GM20431 (cell line): ENCODE measurements around the gene ARHGAP24.
"Not testable (repeated sequence)": the region's sequence is repeated elsewhere in the genome, so short reads cannot be mapped to it uniquely, and the experiment has no call there.

Source experiments
- in situ Hi-C: fragments of 300-500 bp; cut with MseI, MboI; formaldehyde crosslinking; loops from one replicate; pipeline ENCODE4 v1.15.0; 2020; ENCODE audit warnings: low sequenced_read_pairs; ENCODE audit not compliant: unreplicated experiment

ARHGAP24 gene

GRCh38 chr4:85478576-85478975 lies 3.6 kb downstream of the ARHGAP24 start:
- in situ Hi-C loops, result no loop called here

GRCh38 chr4:85482010-85482738 lies 7.2 kb downstream of the ARHGAP24 start:
- in situ Hi-C loops, result no loop called here

DNA sequence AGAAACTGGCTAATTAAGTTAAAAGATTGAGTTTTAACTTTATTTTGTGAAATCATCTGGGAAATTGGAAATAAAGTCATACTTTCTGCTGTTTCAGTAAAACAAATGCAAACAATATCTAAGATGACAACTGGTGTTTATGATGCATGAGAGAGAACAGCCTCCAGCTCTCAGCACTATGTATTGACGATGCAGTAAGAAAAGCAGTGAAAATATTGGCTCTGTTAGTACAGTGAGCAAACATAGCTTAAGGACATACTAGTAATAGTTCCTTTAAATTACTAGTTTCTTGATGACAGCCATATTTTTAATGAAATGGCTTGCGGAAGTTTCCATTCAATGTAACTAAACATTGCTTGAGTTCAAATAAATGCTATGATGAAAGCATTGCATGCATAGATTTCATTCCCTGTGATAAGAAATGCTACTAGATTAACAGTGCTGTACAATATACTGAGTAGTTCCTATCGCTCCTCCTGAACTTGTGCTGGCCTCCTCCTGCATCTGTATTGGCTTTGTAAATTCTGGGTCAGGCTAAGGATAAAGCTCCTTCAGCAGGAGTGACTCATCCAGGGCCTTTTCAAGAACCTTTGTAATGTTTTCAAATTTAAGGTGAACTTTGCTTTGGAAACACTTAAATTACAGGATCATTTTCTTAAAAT lies 11.6 kb downstream of the ARHGAP24 start:
- in situ Hi-C loops, result no loop called here

DNA sequence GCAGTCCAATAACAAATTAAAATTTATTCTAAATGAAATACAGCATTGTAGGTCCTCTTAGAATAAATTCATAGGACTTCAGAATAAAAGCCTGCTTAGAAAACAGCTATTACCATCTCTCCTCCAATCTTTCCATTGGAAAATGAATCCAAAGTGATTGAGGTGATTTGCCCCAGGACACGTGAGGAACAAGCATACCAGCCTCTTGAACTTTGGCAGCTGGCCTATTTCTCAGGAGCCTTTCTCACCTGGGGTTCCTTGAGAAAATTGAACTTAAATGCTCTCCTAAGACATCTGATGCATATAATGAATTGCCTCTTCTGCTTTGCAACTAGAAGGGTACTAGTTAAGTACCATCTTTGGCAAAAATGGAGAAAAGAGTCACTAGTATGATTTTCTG lies 13.5 kb downstream of the ARHGAP24 start:
- in situ Hi-C loops, result no loop called here

DNA sequence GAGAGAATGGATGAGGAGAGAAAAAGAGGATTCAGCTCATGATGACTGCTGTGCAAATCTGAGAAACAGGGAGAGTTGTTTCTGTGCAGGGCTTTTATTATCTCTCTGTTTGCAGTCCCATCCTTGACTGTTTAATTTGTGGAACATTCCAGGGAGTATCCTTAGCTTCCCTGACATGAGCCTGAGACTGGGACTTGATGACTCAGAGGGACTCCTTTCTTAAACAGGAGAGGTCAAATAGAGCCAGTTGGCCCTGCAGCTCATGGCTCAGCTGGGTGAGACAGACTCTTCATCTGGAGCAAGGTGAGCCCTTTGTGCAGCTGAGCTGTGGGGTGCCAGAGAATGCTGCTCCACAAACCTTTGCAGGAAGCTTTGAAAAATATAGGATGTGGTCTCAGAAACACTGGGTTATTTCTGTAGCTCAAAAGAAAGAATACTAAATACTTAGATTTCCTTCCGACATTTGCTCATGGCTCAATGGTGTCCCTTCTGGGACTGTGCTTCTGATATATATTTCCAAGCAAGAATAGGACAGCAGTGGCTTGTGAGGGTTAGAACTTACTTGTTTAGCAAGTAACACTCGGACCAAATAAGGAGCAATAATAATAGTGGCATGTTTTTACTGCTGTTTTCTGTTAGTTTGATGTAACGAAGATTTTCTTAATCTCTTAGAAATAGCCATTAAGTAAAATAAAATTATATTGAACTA lies 14.5 kb downstream of the ARHGAP24 start:
- in situ Hi-C loops, result no loop called here

DNA sequence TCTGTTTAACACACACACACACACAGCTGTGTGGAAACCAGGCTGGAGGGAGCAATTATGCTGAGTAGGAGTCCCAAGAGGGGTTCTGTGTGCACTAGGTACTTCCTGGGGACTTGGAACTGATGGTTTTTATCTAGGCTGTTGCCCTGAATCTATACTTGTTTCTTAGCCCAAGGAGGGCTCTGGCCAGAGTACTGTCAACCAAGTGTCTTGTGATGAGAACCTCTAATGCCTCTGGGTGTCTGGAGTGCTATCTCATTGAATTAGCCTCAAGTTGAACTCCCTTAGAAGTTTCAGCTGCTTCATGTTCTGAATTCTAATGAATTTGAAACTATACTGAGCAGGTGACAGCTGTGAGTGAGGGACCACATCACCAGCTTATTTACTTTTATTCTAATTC lies 16.6 kb downstream of the ARHGAP24 start:
- in situ Hi-C loops, result no loop called here

- in situ Hi-C loops, result no loop called here
These were observed 17.4 kb downstream of the ARHGAP24 start for GRCh38 chr4:85492336-85492735.

GRCh38 chr4:85495621-85496020 lies 20.7 kb downstream of the ARHGAP24 start:
- in situ Hi-C loops, result no loop called here

DNA sequence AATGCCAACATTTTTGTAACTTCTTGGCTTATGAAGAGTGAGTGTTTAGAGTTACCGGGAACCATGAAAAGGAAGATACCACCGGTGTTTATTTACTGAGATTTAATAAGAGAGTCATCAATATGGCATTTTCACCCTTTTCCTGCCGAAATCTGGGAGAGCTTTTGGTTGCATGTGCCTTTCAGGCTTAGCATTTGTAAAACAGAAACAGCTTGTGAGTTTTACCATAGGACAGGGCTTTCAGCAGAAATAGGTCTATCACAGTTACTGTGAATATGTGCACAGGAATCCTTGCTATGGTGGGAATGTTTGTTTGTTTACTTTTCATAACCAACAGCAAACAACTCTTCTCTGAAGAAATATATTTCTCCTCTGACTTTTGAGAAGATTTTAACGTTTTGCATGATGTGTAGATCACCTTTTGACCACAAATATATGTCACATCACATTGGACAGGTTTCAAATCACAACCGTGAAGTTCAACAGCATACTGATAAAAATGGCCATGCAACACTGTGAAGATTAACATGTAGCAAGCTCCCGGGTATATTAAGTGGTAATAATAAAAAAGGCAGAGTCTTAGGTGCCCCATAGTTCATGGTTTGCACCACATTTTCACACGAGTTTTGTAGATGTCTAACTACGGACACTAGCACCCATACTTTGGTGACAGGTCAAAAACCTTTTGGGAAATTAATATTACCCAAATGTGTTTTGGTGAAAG lies 21.3 kb downstream of the ARHGAP24 start:
- in situ Hi-C loops, result no loop called here

GRCh38 chr4:85496933-85497332 lies 22.0 kb downstream of the ARHGAP24 start:
- in situ Hi-C loops, result no loop called here

DNA sequence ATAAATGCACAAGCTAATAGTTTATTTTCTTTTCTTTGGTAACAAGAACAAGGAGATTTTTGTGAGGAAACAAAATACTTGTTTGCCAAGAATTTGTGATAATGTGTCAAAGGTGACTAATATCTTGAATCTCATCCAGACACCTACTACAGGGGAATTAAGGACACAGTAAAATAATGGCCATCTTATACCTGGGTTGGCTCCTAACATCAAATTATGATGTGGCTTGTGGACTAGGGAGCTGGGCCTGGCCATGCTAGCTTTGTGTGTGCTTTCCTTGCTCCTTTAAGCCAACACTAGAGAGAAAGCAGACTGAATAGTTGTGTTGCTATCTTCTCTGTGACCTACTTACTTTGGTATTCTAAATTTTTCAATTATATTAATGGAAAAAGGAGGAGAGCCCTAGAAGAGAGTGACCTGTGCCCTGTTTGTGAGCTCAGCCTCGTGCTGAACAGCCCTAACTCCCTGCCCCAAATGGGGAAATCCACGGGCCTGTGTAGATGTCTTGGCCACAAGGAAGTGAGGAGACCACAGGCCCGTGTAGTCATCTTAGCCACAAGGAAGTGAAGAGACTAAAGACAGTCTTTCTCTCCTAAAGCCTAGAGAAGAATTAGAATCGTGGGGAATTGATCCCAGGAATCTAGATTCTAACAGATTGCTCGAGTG lies 23.3 kb downstream of the ARHGAP24 start:
- in situ Hi-C loops, result no loop called here

- in situ Hi-C loops, result no loop called here
These were observed 24.6 kb downstream of the ARHGAP24 start for GRCh38 chr4:85499573-85499972.

- in situ Hi-C loops, result no loop called here
These were observed 25.3 kb downstream of the ARHGAP24 start for GRCh38 chr4:85500110-85500867.

DNA sequence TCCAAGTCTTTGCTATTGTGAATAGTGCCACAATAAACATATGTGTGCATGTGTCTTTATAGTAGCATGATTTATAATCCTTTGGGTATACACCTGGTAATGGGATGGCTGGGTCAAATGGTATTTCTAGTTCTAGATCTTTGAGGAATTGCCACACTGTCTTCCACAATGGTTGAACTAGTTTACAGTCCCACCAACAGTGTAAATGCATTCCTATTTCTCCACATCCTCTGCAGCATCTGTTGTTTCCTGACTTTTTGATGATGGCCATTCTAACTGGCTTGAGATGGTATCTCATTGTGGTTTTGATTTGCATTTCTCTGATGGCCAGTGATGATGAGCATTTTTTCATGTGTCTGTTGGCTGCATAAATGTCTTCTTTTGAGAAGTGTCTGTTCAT lies 26.2 kb downstream of the ARHGAP24 start:
- in situ Hi-C loops, result not testable (repeated sequence)

- in situ Hi-C loops, result no loop called here
These were observed 33.7 kb downstream of the ARHGAP24 start for GRCh38 chr4:85508654-85509053.

DNA sequence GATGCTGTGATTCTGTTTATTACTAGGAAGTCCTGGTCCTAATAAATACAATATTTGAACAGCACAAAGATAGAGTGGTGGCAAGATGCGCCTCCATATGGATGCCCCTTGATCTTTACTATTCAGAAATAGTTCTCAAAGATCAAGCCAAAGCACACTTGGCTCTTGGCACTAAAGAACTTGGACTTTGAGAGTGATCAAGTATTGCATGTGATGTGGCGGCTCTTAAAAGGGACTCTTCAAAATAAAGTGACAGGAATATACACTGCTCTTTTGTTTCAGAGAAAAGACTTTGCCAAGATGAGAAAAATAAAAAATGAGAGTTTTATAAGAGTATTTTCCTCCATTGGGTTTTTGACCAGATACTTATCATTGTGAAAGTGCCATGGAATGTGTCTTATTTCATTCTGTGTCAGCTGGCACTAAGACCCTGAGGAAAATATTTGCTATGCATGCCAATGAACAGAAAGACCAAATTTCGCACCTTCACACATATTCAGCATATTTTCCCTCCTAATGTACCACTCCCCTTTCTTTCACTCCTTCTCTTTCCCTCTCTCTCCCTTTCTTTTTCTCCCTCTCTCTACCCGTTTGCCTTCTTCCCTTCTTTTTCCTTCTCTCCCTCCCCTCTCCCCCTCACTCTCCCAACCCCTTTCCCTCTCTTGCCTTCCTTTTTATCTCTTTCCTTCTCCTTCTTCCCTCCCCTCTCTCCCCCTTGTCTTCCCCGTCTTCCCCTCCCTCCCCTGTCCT lies 35.1 kb downstream of the ARHGAP24 start:
- in situ Hi-C loops, result no loop called here

- in situ Hi-C loops, result no loop called here
These were observed 35.7 kb downstream of the ARHGAP24 start for GRCh38 chr4:85510632-85510984.

GRCh38 chr4:85512446-85513205 lies 37.7 kb downstream of the ARHGAP24 start:
- in situ Hi-C loops, result no loop called here
